Naive thymus-derived CD4-positive, alpha-beta T cell (primary cell): ENCODE data around the gene CABP7. TPM values are rescaled to one million over a fixed set of nuclear protein-coding genes. Genes with fewer than 3 reads are reported as not detected.

Experiments used
- ATAC-seq: fragments of 150-1000 bp; cut with Tn5 transposase; 2 replicates; pipeline ENCODE4 v1.10.0; 2021; ENCODE audit warnings: mild to moderate bottlenecking, moderate library complexity
- CTCF ChIA-PET: fragments of 350-600 bp; sonication (Branson Sonifier 250); formaldehyde crosslinking; loops from one replicate; lab custom pipeline; 2021; ENCODE audit warnings: antibody characterized with exemption; lab: Charles Lee
- POLR2A ChIA-PET: fragments of 350-600 bp; sonication (Branson Sonifier 250); formaldehyde crosslinking; loops from one replicate; lab custom pipeline; 2021; ENCODE audit warnings: antibody characterized with exemption, inconsistent platforms; lab: Charles Lee
- DNase-seq, 9 donors: peaks; one replicate each; pipeline versions ENCODE4 v3.0.0 to v3.0.0-alpha.2; 2020 to 2022; ENCODE audit warnings: mixed read lengths in 1 of 9
- H3K27ac ChIP-seq: one replicate; pipeline ENCODE4 v1.7.0; 2013; ENCODE audit warnings: mild to moderate bottlenecking, low read depth, low read length, moderate library complexity
- H3K27me3 ChIP-seq, 2 donors: one replicate each; pipeline ENCODE4 v1.7.0; 2013; ENCODE audit warnings: low read length in 2 of 2, mild to moderate bottlenecking in 2 of 2, moderate library complexity in 2 of 2; ENCODE audit not compliant: control insufficient read depth in 2 of 2, insufficient read depth in 2 of 2
- H3K36me3 ChIP-seq, 3 experiments: 1 replicate in 2 of 3; 2 replicates in 1 of 3; pipeline ENCODE4 v1.7.0; 2013; ENCODE audit warnings: low read length in 3 of 3, mild to moderate bottlenecking in 3 of 3, moderate library complexity in 1 of 3; ENCODE audit not compliant: insufficient read depth in 3 of 3, control insufficient read depth in 2 of 3
- H3K4me1 ChIP-seq, 2 donors: one replicate each; pipeline ENCODE4 v1.7.0; 2013; ENCODE audit warnings: low read length in 2 of 2, mild to moderate bottlenecking in 2 of 2, moderate library complexity in 1 of 2; ENCODE audit not compliant: control insufficient read depth in 2 of 2, insufficient read depth in 2 of 2
- H3K4me3 ChIP-seq: 2 replicates; pipeline ENCODE4 v1.7.0; 2013; ENCODE audit warnings: mild to moderate bottlenecking, low read length
- H3K9me3 ChIP-seq, 3 experiments: 1 replicate in 2 of 3; 2 replicates in 1 of 3; pipeline ENCODE4 v1.7.0; 2013; ENCODE audit warnings: low read length in 3 of 3; ENCODE audit not compliant: control insufficient read depth in 2 of 3
- H3K27ac Mint-ChIP-seq, 9 donors: one replicate each; pipeline ENCODE4 v1.8.0; 2020 to 2022; ENCODE audit warnings: mixed read lengths in 9 of 9, mild to moderate bottlenecking in 8 of 9, moderate library complexity in 5 of 9, inconsistent platforms in 2 of 9
- H3K27me3 Mint-ChIP-seq, 5 donors: one replicate each; pipeline ENCODE4 v1.8.0; 2021 to 2022; ENCODE audit warnings: mixed read lengths in 5 of 5, mild to moderate bottlenecking in 1 of 5
- H3K36me3 Mint-ChIP-seq, 5 donors: one replicate each; pipeline ENCODE4 v1.8.0; 2020 to 2022; ENCODE audit warnings: mixed read lengths in 5 of 5, mild to moderate bottlenecking in 3 of 5, inconsistent platforms in 1 of 5
- H3K4me1 Mint-ChIP-seq, 7 donors: one replicate each; pipeline ENCODE4 v1.8.0; 2020 to 2022; ENCODE audit warnings: mixed read lengths in 7 of 7, mild to moderate bottlenecking in 3 of 7, inconsistent platforms in 1 of 7
- H3K4me3 Mint-ChIP-seq, 10 donors: one replicate each; pipeline ENCODE4 v1.8.0; 2020 to 2022; ENCODE audit warnings: mild to moderate bottlenecking in 10 of 10, mixed read lengths in 10 of 10, moderate library complexity in 6 of 10, inconsistent platforms in 2 of 10
- H3K9me3 Mint-ChIP-seq, 11 donors: one replicate each; pipeline ENCODE4 v1.8.0; 2020 to 2022; ENCODE audit warnings: mixed read lengths in 11 of 11, mild to moderate bottlenecking in 4 of 11, inconsistent platforms in 1 of 11, moderate library complexity in 1 of 11
- intact Hi-C, 2 donors: fragments of 100-400 bp; cut with micrococcal nuclease; formaldehyde crosslinking; loops; one replicate each; pipeline ENCODE4 v1.15.1; 2023
- polyA plus RNA-seq, 2 donors: library from polyadenylated mRNA; unstranded; fragments of 300-500 nt; fragmentation: Illumina TruSeq; gene quantifications; one replicate each; pipeline ENCODE4 v1.2.3, GENCODE V29; 2021
- total RNA-seq, 6 experiments: library from RNA in 5 of 6; stranded (reverse) in 5 of 6; gene quantifications; 1 replicate in 5 of 6; 2 replicates in 1 of 6; pipeline ENCODE4 v1.2.3 and lab custom pipeline; 2021 to 2026

The CABP7 gene
- total and polyA plus RNA-seq, 7 experiments from 2014 or later = 0.07 to 0.42 (median 0.17) TPM; not detected in 3

- Mint-ChIP-seq H3K27ac (no peak overlapping the region), H3K9me3 (no peaks in the 10 kb centered on the region), H3K27me3 (no peaks in the 10 kb centered on the region), H3K36me3 (peaks cover 0 to 16% (median 0%) of the 10 kb centered on the region in 5 donors), H3K4me3 (no peak overlapping the region), H3K4me1 (peaks cover 0 to 12% (median 3%) of the 10 kb centered on the region in 7 donors)
- CTCF ChIA-PET = interaction anchor here (0.7 kb wide), 1 partner anchor 15 kb away, joined by 5 read pairs; no protein-coding TSS in a partner anchor
- Histone ChIP-seq H3K4me1 (no peaks in the 10 kb centered on the region), H3K4me3 (no peak overlapping the region), H3K36me3 (peaks cover 0 to 8% (median 0%) of the 10 kb centered on the region in 3 experiments), H3K9me3 (no peaks in the 10 kb centered on the region), H3K27me3 (no peaks in the 10 kb centered on the region), H3K27ac (no peak overlapping the region)
- intact Hi-C loops = no loop called here
- ATAC-seq (no peak), DNase-seq (no peak)
- POLR2A ChIA-PET = interaction anchor here (0.6 kb wide), 1 partner anchor 210 kb away, joined by 6 read pairs; no protein-coding TSS in a partner anchor
These were observed 37.3 kb downstream of the CABP7 start for GRCh38 chr22:29757096-29757495.

- no peaks in the 10 kb centered on the region for H3K27me3 ChIP-seq
- Mint-ChIP-seq H3K4me1 (peaks cover 0 to 12% (median 0%) of the 10 kb centered on the region in 7 donors), H3K27me3 (no peaks in the 10 kb centered on the region), H3K4me3 (no peak overlapping the region), H3K27ac (peak overlapping the region in 1 of 9 donors; percentile 30), H3K36me3 (peaks cover 0 to 16% (median 0%) of the 10 kb centered on the region in 5 donors), H3K9me3 (no peaks in the 10 kb centered on the region)
- H3K36me3 ChIP-seq = peaks cover 0 to 8% (median 0%) of the 10 kb centered on the region in 3 experiments
- ATAC-seq = no peak
- CTCF ChIA-PET = no interaction called here
- intact Hi-C loops = no loop called here
- DNase-seq = no peak
- no peaks in the 10 kb centered on the region for H3K4me1 ChIP-seq
- no peak overlapping the region for H3K27ac ChIP-seq
- no peaks in the 10 kb centered on the region for H3K9me3 ChIP-seq
- H3K4me3 ChIP-seq = no peak overlapping the region
- POLR2A ChIA-PET = no interaction called here
These were observed 38.3 kb downstream of the CABP7 start for GRCh38 chr22:29758068-29758622.

GRCh38 chr22:29758959-29759358, 39.2 kb downstream of the CABP7 start:
- no peak overlapping the region for H3K27ac ChIP-seq
- ChIA-PET POLR2A (no interaction called here), CTCF (no interaction called here)
- H3K27ac Mint-ChIP-seq = no peak overlapping the region
- no peaks in the 10 kb centered on the region for H3K27me3 Mint-ChIP-seq
- no peak for DNase-seq
- peaks cover 0 to 12% (median 0%) of the 10 kb centered on the region in 7 donors for H3K4me1 Mint-ChIP-seq
- peaks cover 0 to 11% (median 0%) of the 10 kb centered on the region in 5 donors for H3K36me3 Mint-ChIP-seq
- no peaks in the 10 kb centered on the region for H3K4me1 ChIP-seq
- no peak overlapping the region for H3K4me3 ChIP-seq
- H3K9me3 Mint-ChIP-seq = no peaks in the 10 kb centered on the region
- H3K36me3 ChIP-seq = peaks cover 0 to 3% (median 0%) of the 10 kb centered on the region in 3 experiments
- ATAC-seq = no peak
- no peak overlapping the region for H3K4me3 Mint-ChIP-seq
- H3K9me3 ChIP-seq = no peaks in the 10 kb centered on the region
- intact Hi-C loops = no loop called here
- H3K27me3 ChIP-seq = no peaks in the 10 kb centered on the region

GRCh38 chr22:29762263-29762662, 42.5 kb downstream of the CABP7 start:
- Mint-ChIP-seq H3K4me1 (peaks cover 9 to 32% (median 26%) of the 10 kb centered on the region in 7 donors), H3K27me3 (no peaks in the 10 kb centered on the region), H3K27ac (no peak overlapping the region), H3K9me3 (no peaks in the 10 kb centered on the region), H3K4me3 (no peak overlapping the region), H3K36me3 (peaks cover 0 to 11% (median 2%) of the 10 kb centered on the region in 5 donors)
- no peak for DNase-seq
- no peak overlapping the region for H3K27ac ChIP-seq
- no peaks in the 10 kb centered on the region for H3K9me3 ChIP-seq
- H3K4me3 ChIP-seq = no peak overlapping the region
- no peaks in the 10 kb centered on the region for H3K27me3 ChIP-seq
- intact Hi-C loops = loop anchor here in 1 of 2 donors (10.0 kb wide), 1 partner anchor 347 kb away; no protein-coding TSS in a partner anchor
- no peaks in the 10 kb centered on the region for H3K36me3 ChIP-seq
- POLR2A ChIA-PET = no interaction called here
- H3K4me1 ChIP-seq = peaks cover 6 to 7% of the 10 kb centered on the region in 2 donors
- CTCF ChIA-PET = interaction anchor here (0.8 kb wide), 1 partner anchor 9 kb away, joined by 4 read pairs; no protein-coding TSS in a partner anchor
- no peak for ATAC-seq

GRCh38 chr22:29765905-29766631, 46.3 kb downstream of the CABP7 start:
- Mint-ChIP-seq H3K27me3 (no peaks in the 10 kb centered on the region), H3K36me3 (peaks cover 3 to 13% (median 9%) of the 10 kb centered on the region in 5 donors), H3K4me1 (peaks cover 21 to 59% (median 39%) of the 10 kb centered on the region in 7 donors), H3K4me3 (peak overlapping the region; percentile 95 to 100 (median 99)), H3K27ac (peak overlapping the region; percentile 92 to 99 (median 97)), H3K9me3 (no peaks in the 10 kb centered on the region)
- H3K4me1 ChIP-seq = peaks cover 16 to 17% of the 10 kb centered on the region in 2 donors
- H3K27me3 ChIP-seq = no peaks in the 10 kb centered on the region
- H3K4me3 ChIP-seq = peak overlapping the region; percentile 84
- H3K27ac ChIP-seq = peak overlapping the region; percentile 88
- DNase-seq (peak in 2 of 9 donors; percentile 3 to 12), ATAC-seq (no peak)
- intact Hi-C loops = loop anchor here (2.0 to 10.0 kb wide), 10 partner anchors 213 to 1986 kb away; partner anchors contain the start of genes CASTOR1 (in 1 of the 2), DEPDC5 (in 1 of the 2), EWSR1 (in 1 of the 2) and PISD (in 1 of the 2)
- H3K9me3 ChIP-seq = no peaks in the 10 kb centered on the region
- ChIA-PET POLR2A (interaction anchor here (0.6 to 1.9 kb wide), 5 partner anchors 9 to 399 kb away, joined by 3 to 9 read pairs (median 4); partner anchors contain the start of genes ASCC2 and THOC5), CTCF (interaction anchor here (0.7 to 1.0 kb wide), 2 partner anchors 22 to 239 kb away, joined by 3 to 4 read pairs; no protein-coding TSS in a partner anchor)
- peaks cover 0 to 18% (median 3%) of the 10 kb centered on the region in 3 experiments for H3K36me3 ChIP-seq

GRCh38 chr22:29766632-29767170, 46.9 kb downstream of the CABP7 start, which contains the start of gene ZMAT5:
Gene ZMAT5, minus strand, starts transcription at chr22:29767007. Its CDS starts 18,463 bp downstream, at chr22:29748544.
- H3K4me1 ChIP-seq = peaks cover 16 to 17% of the 10 kb centered on the region in 2 donors
- ChIA-PET POLR2A (interaction anchor here (0.6 to 1.9 kb wide), 4 partner anchors 9 to 399 kb away, joined by 3 to 9 read pairs (median 6); partner anchors contain the start of genes ASCC2 and THOC5), CTCF (interaction anchor here (0.7 to 1.0 kb wide), 2 partner anchors 23 to 238 kb away, joined by 3 to 4 read pairs; no protein-coding TSS in a partner anchor)
- H3K36me3 ChIP-seq = peaks cover 0 to 18% (median 3%) of the 10 kb centered on the region in 3 experiments
- intact Hi-C loops = loop anchor here (1.0 to 10.0 kb wide), 19 partner anchors 72 to 1986 kb away; partner anchors contain the start of genes ASCC2 (in 2 of the 2), MTMR3 (in 2 of the 2), NF2 (in 2 of the 2) and AP1B1 (in 1 of the 2)
- Mint-ChIP-seq H3K4me3 (peak within 1 kb of the TSS; percentile 95 to 100 (median 99)), H3K9me3 (no peaks in the 10 kb centered on the region), H3K4me1 (peaks cover 21 to 59% (median 39%) of the 10 kb centered on the region in 7 donors), H3K36me3 (peaks cover 3 to 14% (median 9%) of the 10 kb centered on the region in 5 donors), H3K27ac (peak within 1 kb of the TSS; percentile 92 to 99 (median 97)), H3K27me3 (no peaks in the 10 kb centered on the region)
- peak within 1 kb of the TSS; percentile 88 for H3K27ac ChIP-seq
- ATAC-seq (peak; percentile 98), DNase-seq (peak; percentile 68 to 96 (median 93))
- no peaks in the 10 kb centered on the region for H3K27me3 ChIP-seq
- peak within 1 kb of the TSS; percentile 84 for H3K4me3 ChIP-seq
- H3K9me3 ChIP-seq = no peaks in the 10 kb centered on the region
